Activated naive CD8-positive, alpha-beta T cell treated with anti-CD3 and anti-CD28 coated beads, Interleukin-2, amount 50 U/mL, for 24 hours (primary cell): ENCODE data around the gene PPP1R17.

Source experiments
- ATAC-seq: fragments of 150-1000 bp; cut with Tn5 transposase; one replicate; pipeline ENCODE4 v1.10.0; 2021
- DNase-seq: peaks from one replicate; pipeline ENCODE4 v3.0.0; 2021
- H3K27ac Mint-ChIP-seq: one replicate; pipeline ENCODE4 v1.8.0; 2021; ENCODE audit warnings: mild to moderate bottlenecking, mixed read lengths
- H3K27me3 Mint-ChIP-seq: one replicate; pipeline ENCODE4 v1.8.0; 2021; ENCODE audit warnings: mixed read lengths
- H3K36me3 Mint-ChIP-seq: one replicate; pipeline ENCODE4 v1.8.0; 2021; ENCODE audit warnings: low read depth, mixed read lengths
- H3K4me1 Mint-ChIP-seq: one replicate; pipeline ENCODE4 v1.8.0; 2021; ENCODE audit warnings: mixed read lengths
- H3K4me3 Mint-ChIP-seq: one replicate; pipeline ENCODE4 v1.8.0; 2021; ENCODE audit warnings: mild to moderate bottlenecking, moderate library complexity, mixed read lengths
- H3K9me3 Mint-ChIP-seq: one replicate; pipeline ENCODE4 v1.8.0; 2021; ENCODE audit warnings: mixed read lengths

PPP1R17 gene

DNA sequence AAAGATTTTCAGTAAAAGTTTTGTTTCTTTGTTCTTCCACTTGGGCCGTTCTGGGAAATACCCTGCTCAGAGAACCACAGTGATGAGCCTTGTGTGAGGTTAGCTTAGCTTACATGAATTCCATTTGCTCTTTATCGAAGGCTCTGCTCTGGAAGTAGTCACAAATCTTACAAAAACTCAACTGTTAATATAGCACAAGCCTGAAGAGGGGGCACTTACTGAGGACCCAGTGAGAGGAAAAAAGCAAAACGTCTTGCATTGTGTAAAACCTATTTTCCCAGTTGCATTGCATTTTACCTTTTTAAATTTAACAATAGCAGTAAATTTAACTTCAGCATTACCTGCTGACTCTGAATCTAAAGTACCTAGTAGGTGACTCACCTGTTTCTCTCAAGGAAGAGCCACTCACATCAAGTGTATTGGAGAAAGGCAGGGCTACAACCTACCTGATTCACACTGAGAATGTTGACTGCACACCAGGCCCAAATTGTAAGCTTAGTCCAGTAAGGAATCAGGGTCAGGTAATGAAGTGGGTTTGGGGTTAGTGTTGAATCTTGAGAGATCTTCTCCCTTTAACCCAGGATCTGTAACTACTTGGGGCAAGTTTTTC, 42.3 kb downstream of the PPP1R17 start:
- no peak overlapping the region for H3K27ac Mint-ChIP-seq
- H3K4me1 Mint-ChIP-seq = no peaks in the 10 kb centered on the region
- H3K4me3 Mint-ChIP-seq = no peak overlapping the region
- no peaks in the 10 kb centered on the region for H3K36me3 Mint-ChIP-seq
- DNase-seq = no peak
- no peak for ATAC-seq
- no peaks in the 10 kb centered on the region for H3K9me3 Mint-ChIP-seq
- no peaks in the 10 kb centered on the region for H3K27me3 Mint-ChIP-seq

DNA sequence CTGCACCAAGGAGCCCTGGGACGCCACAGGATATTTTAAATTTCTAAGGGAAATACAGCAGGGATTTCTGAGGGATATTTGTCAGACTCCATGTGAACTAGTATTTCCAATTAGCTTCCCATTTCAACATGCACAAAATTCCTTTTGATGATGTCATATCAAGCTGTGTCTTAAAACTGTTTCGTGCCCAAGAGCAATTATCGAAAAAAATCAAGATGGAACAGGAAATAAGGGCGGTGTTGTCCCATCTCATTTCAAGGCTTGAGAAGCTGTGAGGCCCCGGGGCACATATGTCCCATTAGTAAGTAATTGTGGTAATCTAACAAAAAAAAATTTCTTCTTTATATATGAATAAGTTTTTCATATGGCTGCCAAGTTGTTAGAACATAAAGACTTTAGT, 47.4 kb downstream of the PPP1R17 start:
- no peaks in the 10 kb centered on the region for H3K9me3 Mint-ChIP-seq
- no peaks in the 10 kb centered on the region for H3K4me1 Mint-ChIP-seq
- no peak for ATAC-seq
- no peaks in the 10 kb centered on the region for H3K27me3 Mint-ChIP-seq
- H3K4me3 Mint-ChIP-seq = no peak overlapping the region
- H3K27ac Mint-ChIP-seq = no peak overlapping the region
- H3K36me3 Mint-ChIP-seq = no peaks in the 10 kb centered on the region
- no peak for DNase-seq

DNA sequence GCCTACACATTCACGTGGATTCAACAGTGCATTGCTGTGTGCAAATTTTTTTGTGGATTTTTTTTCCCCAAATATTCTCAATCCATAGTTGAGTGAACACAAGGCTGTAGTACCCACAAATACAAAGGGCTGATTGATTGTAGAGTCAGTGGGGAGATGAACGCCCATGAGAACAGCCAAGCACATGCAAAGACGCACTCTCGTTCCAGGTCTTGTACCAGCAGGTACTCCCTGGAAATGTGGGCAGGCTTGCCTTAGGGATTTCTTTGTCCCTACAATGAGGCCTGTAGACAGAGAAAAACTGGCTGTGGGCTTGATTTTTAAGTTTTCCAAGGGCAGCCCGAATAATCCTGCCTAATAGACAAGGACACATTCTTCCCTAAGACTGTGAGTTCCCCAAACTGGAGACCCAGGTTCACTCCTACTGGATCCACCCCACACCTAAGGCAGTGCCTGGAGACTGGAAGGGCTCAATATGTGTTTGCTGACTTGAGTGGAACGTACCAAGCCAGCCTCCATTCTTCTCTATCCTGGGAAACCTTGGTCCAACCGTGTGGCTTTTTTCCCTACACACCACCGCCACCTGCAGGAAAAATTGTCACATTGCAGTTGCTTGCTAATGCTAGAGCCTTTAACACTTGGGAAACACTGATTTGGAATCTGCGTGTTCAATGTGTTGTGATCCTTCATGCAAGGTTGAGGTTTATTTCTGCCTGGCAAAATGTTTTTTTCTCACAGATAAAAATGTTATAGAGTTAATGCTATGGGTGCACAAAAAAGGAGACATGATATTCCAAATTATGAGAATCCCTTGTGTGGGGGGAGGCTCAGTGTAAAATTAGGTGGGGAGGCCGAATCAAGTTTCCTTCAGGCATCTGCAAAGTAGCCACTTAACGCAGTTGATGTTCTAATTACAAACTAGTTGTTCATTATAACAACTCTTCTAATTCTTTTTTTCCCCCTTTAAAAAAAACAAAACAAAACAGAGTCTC, 49.3 kb downstream of the PPP1R17 start:
- H3K9me3 Mint-ChIP-seq = no peaks in the 10 kb centered on the region
- no peaks in the 10 kb centered on the region for H3K4me1 Mint-ChIP-seq
- no peaks in the 10 kb centered on the region for H3K27me3 Mint-ChIP-seq
- H3K27ac Mint-ChIP-seq = no peak overlapping the region
- no peak for ATAC-seq
- DNase-seq = peak; percentile 16
- no peaks in the 10 kb centered on the region for H3K36me3 Mint-ChIP-seq
- no peak overlapping the region for H3K4me3 Mint-ChIP-seq

DNA sequence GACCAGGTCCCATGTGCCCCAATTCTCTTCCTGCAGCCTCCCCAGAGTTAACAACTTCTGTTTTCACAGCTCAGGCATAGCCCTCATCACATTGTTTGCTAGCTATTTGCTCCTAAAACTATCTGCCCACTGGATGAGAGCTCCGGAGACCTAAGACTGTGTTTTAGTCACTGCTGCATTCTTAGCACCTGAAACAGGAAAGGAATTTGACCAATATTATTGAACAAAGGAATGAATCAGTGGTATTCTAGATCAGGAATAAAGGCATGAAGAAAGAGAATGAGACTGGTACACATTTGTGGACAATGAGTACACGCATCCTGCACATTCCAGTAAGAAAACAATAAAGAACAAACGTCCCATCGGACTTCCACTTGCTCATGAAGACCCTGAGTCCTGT, 54.8 kb downstream of the PPP1R17 start:
- no peaks in the 10 kb centered on the region for H3K9me3 Mint-ChIP-seq
- ATAC-seq (no peak), DNase-seq (no peak)
- no peak overlapping the region for H3K27ac Mint-ChIP-seq
- H3K27me3 Mint-ChIP-seq = peaks cover 6% of the 10 kb centered on the region
- no peaks in the 10 kb centered on the region for H3K36me3 Mint-ChIP-seq
- no peaks in the 10 kb centered on the region for H3K4me1 Mint-ChIP-seq
- no peak overlapping the region for H3K4me3 Mint-ChIP-seq

DNA sequence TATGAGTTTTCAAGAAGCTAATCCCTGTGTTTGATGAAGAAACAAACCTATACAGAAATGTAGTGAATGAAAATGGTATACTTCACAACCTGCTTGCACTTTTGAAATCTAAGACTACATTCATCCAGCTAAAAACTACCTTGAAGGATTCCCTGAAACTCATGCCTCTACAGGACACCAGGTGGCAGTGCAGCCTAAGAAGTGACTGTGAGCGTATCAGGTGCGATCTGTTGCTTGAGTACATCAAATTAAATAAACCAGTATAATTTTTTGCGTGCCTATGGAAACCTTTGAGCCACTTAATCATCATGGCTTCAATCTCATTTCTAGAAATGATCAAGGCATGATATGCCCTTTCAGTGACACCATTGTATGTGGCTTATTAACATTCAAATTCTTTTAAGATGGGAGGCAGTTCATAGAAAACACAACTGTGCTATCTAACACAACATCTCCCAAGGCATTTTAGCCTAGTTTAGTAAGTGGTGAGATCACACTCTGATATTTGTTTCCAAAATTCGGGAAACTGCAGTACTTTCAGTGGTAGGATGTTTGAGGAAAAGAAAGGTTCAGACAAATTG, 57.4 kb downstream of the PPP1R17 start:
- H3K36me3 Mint-ChIP-seq = no peaks in the 10 kb centered on the region
- peaks cover 7% of the 10 kb centered on the region for H3K27me3 Mint-ChIP-seq
- H3K27ac Mint-ChIP-seq = no peak overlapping the region
- no peak overlapping the region for H3K4me3 Mint-ChIP-seq
- no peaks in the 10 kb centered on the region for H3K4me1 Mint-ChIP-seq
- no peaks in the 10 kb centered on the region for H3K9me3 Mint-ChIP-seq
- DNase-seq = peak; percentile 35
- ATAC-seq = peak; percentile 40

DNA sequence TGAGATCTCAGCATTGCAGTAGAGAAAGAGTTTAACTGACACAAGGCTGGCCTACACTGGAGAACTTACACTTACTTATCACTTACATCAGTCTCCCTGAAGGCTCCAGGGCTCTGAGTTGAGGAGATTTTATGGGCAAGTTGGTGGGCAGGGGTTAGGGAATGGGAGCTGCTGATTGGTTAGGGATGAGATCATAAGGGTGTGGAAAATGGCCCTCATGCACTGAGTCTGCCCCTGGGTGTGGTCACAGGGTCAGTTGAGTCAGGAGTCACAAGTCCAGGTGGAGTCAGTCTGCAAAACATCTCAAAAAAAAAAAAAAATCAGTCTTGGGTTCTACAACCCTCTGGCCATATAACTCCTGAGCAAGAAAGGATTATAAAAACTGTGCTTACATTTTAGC, 60.5 kb downstream of the PPP1R17 start:
- DNase-seq (no peak), ATAC-seq (no peak)

DNA sequence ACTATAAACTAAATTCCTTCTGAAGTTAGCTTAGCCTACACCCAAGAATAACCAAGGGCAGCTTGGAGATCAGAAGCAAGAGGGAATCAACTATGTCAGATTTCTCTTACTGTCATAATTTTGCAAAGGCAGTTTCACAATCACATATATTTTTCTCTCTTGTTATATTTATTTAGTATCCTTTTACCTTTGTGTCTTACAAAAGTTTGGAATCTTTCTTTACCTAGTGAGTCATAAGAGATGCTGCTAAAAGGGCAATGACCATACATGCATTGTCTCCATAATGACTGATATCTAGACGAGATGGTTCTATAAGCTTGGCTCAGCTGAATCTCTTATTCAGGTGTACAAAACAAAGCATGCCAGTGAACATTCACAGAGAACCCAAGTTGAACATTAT, 61.1 kb downstream of the PPP1R17 start:
- Mint-ChIP-seq H3K4me3 (no peak overlapping the region), H3K4me1 (no peaks in the 10 kb centered on the region), H3K27me3 (peaks cover 8% of the 10 kb centered on the region), H3K9me3 (no peaks in the 10 kb centered on the region), H3K36me3 (no peaks in the 10 kb centered on the region), H3K27ac (no peak overlapping the region)
- no peak for DNase-seq
- ATAC-seq = no peak

More for the DNA sequence above, 60.5 kb downstream of the PPP1R17 start:
- H3K27me3 Mint-ChIP-seq = peaks cover 8% of the 10 kb centered on the region
- no peaks in the 10 kb centered on the region for H3K9me3 Mint-ChIP-seq
- H3K4me1 Mint-ChIP-seq = no peaks in the 10 kb centered on the region
- H3K27ac Mint-ChIP-seq = no peak overlapping the region
- no peak overlapping the region for H3K4me3 Mint-ChIP-seq
- H3K36me3 Mint-ChIP-seq = no peaks in the 10 kb centered on the region

DNA sequence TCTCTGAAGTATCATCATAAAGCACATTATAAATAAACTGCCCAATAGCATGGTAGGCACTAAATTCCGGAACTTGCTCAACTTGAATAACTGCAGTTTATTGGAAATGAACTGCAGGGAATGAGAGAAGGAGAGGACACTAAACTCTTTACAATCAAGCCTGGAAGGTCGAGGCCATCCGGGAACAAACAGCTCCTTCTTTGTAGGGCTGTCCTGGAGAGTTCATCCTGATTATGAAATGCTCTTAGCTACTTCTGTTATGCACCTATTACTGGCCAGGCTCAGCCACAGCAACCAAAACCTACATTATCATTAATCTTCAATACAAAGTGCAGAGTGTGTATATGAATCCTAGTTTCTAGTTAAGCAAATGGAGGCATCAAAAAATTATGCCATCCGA, 64.7 kb downstream of the PPP1R17 start:
- H3K27me3 Mint-ChIP-seq = peaks cover 2% of the 10 kb centered on the region
- ATAC-seq (no peak), DNase-seq (no peak)
- no peaks in the 10 kb centered on the region for H3K36me3 Mint-ChIP-seq
- no peak overlapping the region for H3K27ac Mint-ChIP-seq
- no peaks in the 10 kb centered on the region for H3K4me1 Mint-ChIP-seq
- peaks cover 5% of the 10 kb centered on the region for H3K9me3 Mint-ChIP-seq
- no peak overlapping the region for H3K4me3 Mint-ChIP-seq
